HG03457 (cell line): Measurements from ENCODE around the gene FXYD1.

Experiments
- ATAC-seq: cut with Tn5 transposase; IDR thresholded peaks from one replicate; pipeline ENCODE4 v1.9.1; 2021; ENCODE audit warnings: moderate number of reproducible peaks; ENCODE audit not compliant: unreplicated experiment

Gene FXYD1

DNA sequence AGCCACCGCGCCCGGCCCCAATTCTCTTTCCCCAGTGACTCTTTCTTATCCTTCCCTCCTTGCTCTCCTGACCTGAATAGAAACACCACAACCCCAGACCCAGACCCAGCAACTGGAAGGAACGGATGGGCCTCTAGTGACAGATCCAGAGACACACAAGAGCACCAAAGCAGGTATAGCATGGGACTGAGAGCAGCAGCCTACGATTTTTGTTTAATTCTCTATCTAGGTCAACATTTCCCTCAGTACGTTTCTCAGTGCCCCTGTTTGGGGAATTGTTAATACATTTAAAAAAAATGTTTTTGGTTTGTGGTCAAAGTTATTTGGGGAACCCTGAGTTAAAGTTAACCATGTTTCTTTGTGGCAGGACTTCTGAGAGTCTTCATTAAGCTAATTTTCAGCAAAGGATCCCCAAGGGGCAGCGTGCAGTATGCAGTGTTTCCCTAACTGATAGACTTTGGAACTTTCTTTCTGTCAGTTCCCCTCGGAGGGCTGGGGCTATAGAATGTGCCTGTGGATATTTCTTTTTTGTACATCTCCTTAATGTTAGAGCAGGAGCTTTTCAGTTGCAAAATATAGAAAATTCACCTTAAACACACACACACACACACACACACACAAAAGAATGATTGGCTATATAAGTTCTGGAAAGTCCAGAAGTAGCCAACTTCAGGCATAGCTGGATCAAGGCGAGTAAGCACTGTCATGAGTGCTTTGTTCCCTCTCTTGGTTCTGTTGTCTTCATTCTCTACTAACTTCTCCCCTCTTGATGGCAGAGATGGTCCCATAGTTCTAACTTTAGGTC is 22.2 kb downstream of the FXYD1 start:
- ATAC-seq, result no peak

- ATAC-seq, result no peak
Observed at GRCh38 chr19:35161434-35161743, 22.8 kb downstream of the FXYD1 start.

GRCh38 chr19:35162471-35163326 is 24.1 kb downstream of the FXYD1 start:
- no peak for ATAC-seq

GRCh38 chr19:35164418-35164817 is 25.8 kb downstream of the FXYD1 start:
- no peak for ATAC-seq

DNA sequence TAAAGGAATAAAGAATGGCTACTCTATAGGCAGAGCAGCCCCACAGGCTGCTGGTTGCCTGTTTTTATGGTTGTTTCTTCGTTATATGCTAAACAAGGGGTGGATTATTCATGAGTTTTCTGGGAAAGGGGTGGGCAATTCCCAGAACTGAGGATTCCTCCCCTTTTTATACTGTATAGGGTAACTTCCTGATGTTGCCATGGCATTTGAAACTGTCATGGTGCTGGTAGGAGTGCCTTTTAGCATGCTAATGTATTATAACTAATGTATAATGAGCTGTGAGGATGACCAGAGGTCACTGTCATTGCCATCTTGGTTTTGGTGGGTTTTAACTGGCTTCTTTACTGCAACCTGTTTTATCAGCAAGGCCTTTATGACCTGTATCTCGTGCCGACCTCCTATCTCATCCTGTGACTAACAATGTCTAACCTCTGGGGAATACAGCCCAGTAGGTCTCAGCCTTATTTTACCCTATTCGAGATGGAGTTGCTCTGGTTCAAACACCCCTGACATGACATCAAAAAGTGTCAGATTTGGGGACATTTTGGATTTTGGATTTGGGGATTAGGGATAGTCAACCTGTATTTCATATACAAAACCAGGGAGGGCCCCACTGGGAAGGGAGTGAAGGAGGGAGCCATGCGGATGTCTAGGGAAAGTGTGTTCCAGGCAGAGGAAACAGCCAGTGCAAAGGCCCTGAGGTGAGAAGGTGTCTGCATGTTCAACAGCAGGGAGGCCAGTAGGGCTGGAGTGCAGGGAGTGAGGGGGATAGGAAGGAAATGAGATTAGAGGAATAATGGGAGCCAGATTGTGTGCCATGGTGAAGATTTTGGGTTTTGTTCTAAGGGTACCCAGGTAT is 26.8 kb downstream of the FXYD1 start:
- no peak for ATAC-seq

DNA sequence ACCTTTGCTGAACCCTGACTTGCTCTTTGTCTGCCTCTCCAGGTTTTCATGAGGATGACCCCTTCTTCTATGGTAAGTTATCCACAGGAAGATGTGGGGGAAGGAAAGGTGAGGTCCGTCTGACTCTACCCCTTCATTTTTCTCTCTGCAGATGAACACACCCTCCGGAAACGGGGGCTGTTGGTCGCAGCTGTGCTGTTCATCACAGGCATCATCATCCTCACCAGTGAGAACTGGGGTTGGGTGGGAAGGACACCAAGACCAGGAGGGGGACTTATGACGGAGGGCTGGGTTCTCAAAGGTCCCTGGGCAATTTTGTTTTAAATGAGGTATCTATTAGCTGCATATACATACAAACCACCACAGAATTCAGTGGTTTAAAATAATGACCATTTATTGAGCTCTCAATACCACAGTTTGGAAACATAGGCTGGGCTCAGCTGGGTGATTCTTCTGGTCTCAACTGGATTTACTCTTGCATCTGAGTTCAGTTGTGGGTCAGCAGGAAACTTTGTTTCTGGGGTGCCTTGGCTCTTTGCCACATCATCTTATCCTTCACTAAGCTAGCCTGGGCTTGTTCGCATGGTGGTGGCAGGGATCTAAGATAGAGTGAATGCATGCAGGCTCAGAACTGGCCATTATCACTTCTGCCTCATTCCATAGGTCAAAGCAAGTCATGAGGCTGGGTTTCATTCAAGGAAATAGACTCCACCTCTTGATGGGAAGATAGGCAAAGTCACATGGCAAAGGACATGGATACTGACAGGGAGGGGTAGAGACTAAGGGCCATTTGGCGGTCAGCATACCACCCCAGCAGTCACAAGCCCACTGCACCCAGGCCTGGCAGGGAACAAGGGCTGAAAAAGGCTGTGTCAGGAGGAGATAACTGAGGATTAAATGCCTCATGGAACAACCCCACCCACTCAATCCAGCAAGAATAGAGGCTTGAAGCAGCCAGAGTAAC is 27.8 kb downstream of the FXYD1 start:
- ATAC-seq, result no peak

DNA sequence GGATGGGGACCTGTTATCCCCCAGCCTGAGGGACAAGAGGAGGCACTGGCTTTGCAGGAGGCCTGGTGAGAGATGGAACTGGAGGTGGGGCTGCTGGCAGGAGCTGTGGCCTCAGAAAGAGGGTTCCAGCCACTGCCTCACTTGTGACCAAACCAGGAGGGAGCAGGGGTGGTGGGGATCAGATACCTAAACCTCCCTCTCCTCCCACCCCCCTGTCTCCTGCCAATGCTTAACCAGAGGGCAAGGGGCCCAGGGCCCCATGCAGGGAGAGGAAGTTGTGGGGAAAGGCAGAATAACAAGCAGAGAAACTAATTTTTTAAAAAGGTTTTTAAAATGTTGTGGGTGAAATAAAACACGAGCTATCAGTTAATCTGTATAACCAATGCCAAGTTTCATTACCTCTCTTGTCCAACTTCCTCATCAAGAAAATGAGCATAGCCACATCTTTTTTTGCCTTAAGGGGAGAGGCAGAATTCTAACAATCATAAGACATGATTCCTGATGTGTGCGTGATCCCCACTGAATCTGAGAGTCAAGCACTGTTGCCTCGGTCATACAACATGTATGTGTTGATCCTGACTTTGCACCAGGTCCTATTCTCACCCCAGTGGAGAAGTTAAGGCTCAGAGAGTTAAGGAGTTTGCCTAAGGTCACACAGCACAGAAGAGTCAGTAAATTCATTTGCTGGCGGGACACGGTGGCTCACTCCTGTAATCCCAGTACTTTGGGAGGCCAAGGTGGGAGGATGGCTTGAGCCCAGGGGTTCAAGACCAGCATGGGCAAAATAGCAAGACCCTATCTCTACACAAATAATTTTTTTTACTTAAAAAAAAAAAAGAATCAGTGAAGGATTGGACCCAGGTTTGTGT is 28.9 kb downstream of the FXYD1 start:
- ATAC-seq, result no peak

DNA sequence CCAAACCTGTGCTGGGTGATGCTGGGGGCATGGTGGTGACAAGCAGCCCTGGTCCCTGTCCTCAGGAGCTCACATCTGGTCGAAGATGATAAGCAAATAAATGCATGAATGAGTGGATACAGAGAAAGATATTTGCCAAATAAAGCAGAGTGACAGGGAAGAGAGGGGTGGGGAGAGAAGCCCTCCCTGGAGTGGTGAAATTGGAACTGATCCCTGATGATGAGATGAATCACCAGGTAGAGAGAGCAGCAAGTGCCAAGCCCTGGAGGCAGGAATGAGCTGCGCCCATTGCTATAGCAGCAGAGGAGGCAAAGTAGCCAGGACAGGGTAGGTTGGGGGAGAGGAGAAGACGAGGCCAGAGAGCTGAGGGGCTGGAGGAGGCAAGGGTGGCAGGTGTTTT is 29.6 kb downstream of the FXYD1 start:
- no peak for ATAC-seq

- no peak for ATAC-seq
Observed at GRCh38 chr19:35169221-35169995, 30.8 kb downstream of the FXYD1 start.

DNA sequence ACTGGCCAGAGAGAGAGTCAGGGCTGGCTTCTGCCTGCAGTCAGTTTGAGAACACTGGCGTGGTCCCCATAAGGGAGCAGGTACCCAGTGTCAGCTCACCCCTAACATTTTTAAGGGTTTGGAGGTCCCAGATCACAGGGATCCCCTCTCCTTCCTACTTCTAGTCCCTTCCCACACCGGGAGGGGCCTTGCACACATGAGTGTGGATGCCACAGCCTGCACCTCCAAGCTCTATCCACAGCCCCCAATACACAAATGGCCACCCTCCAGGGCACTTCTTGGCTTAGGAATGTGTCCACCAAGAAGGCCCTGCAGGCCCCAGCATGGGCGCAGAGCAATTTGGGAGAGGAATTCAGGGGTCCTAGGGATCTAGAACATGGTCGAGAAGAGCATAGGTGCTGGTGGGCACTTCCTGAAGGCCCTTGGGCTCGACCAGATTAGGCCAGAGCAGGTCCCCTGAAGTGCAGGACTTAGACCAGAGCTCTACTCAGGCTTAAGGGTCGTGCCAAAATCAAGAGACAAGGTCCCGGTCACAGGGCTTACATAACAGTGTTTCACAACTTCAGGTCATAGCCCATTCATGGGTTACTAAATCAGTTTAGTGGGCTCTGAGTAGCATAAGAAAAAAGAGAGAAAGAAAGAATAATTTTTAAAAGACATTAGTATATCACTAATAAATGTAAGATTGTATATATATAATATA is 31.9 kb downstream of the FXYD1 start:
- no peak for ATAC-seq

DNA sequence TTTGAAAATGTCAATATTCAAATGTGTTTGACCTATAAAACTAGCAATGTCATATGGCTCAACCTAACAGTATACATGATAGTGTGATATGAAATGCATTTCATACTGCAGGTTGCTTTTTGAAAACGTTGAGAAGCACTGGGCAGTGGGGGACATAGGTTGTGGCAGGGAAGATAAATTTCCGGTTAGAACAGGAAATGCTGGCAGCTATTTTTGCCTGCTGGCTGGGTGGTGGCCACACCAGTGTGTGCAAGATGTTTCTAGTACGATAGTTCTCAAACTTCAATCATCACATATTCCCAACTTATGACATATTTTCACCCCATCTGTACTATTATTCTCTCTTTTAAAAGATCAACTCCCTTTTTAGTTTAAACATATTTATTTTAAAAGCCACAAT is 33.1 kb downstream of the FXYD1 start:
- ATAC-seq, result no peak

GRCh38 chr19:35174226-35174625 is 35.6 kb downstream of the FXYD1 start:
- ATAC-seq, result no peak

DNA sequence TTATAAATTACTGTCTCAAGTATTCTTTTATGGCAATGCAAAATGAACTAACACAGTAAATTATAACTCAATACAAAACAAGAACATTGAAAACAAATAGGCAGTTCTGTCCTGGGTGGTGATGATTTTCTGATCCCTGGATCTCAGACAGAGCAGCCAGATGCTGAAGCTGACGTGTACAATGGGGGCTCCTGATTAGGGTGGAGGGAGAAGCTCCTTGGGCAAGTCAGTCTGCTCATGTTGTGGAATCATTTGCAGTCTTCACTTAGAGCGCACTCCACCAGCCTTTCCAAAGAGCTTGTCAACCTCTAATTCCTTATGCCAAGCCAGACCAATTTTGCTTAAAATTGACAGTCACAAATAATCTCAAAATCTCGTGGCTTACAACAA is 37.6 kb downstream of the FXYD1 start:
- no peak for ATAC-seq

DNA sequence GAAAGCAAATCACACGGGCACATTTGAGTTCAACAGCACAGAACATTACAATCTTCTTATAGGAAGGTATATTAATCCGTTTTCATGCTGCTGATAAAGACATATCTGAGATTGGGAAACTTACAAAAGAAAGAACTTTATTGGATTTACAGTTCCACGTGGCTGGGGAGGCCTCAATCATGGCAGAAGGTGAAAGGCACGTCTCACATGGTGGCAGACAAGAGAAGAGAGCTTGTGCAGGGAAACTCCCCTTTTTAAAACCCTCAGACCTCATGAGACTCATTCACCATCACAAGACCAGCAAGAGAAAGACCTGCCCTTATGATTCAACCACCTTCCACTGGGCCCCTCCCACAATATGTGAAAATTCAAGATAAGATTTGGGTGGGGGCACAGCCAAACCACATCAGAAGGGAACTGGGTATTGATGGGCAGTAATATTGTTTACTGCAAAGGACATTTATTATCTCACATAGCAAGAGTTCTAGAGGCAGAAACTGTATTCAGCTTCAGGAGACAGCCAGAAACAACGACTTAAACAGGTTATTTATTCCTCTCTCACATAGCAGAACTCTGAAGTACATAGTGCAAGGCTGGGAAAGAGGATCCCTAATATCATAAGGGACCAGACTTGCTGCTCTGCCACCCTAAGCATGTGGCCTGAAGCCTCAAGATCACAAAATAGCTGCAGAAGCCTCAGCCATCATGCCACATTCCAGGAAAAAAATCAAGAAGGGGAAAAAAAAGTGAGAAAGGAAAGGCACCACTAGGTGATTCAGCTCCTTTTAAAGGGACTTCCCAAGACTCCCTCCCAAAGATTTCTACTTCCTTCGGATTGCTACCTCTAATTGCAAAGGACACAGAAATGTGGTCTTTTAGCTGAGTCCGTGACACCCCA is 39.0 kb downstream of the FXYD1 start:
- ATAC-seq, result no peak

DNA sequence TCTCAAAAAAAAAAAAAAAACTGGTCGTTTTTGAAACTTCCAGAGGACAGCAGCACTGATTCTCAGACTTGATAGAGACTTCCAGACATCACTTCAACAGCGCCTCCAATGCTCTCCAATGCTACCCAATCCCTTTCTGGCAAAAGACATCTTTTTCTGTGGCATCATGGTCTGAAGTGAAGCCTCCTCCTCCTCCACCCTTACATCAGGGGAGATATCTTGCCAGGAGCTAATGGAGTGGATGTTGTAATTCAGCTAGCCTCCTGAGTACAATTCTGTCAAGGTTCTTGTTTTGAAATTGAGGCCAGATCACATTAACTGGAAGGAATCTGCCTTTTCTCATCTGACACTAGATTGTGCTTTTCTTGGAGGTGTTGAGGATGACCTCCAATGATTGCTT is 40.1 kb downstream of the FXYD1 start:
- no peak for ATAC-seq

- no peak for ATAC-seq
Observed at GRCh38 chr19:35179830-35180229, 41.2 kb downstream of the FXYD1 start.

DNA sequence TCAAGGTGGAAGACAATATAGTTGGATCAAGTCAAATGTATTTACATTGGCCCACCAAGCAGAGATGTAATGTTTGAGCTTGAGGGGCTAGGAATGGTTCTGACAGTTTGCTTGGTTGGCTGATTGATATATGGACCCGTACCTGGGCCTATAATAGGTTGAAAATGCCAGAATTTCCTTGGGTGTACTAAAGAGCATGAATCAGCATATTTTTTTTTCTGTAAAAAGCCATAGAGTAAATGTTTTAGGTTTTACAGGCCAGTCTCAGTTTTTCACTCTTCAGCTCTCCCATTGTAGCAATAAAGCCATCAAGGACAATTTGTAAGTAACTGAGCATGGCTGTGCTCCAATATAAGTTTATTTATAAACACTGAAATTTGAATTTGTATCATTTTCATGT is 42.8 kb downstream of the FXYD1 start:
- ATAC-seq, result no peak
